ENCODE results near the gene SLC38A8. TPM values are rescaled to one million over a fixed set of nuclear protein-coding genes. Genes with fewer than 3 reads are reported as not detected.

The SLC38A8 gene
- total and polyA plus RNA-seq, 4 donors: 0.08 to 1.0 (median 0.32) TPM

DNA sequence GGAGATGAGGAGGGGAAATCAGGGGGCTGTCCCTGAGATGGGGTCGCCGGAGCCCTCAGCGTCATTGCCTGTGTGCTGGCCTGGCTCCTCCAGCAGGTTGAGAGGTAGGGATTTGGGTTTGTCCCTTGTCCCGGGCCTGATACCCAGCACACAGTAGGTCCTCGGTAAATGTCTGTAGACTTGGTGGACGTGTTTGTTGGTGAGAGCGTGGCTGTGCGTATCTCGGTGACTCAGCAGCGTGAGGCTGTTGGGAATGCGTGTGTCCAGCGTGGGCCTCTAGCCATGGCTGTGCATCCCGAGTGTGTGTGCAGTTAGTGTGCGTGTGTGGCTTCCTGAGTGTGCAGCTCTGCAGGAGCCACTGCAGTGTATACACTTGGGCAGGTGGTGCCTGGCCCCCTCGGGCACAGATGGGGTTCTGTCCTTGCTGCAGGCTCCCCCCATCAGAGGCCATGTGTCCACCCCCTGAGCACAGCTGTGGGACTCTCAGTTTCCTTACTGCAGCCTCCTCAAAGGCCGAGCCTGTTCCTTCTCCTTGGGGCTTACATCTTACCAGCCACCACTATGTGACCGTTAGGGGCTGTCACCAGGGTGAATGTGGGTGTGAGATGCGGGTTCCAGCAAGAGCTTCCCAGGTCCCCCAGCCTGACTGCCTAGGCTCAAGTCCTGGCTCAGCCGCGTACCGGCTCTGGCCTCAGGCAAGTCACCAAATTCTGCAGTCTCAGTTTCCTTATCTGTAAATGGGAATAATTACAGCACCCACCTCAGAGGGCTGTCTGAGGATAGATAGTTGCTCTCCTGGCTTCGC lies 68.8 kb downstream of the SLC38A8 start:
- Histone ChIP-seq H3K36me3 (ENCODE audit: control insufficient read depth in 4 of 4, insufficient read depth in 3 of 4, low read depth in 1 of 4, low read length in 3 of 4) (peaks cover 0 to 9% (median 3%) of the 10 kb centered on the region in 4 donors), H3K27ac (ENCODE audit: low read depth in 1 of 2, low read length in 2 of 2) (no peak overlapping the region), H3K4me3 (ENCODE audit: low read depth in 1 of 3, low read length in 3 of 3) (no peak overlapping the region), H3K9ac (ENCODE audit: low read depth in 1 of 2, low read length in 2 of 2) (no peak overlapping the region), H3K9me3 (ENCODE audit: control insufficient read depth in 4 of 4, low read length in 3 of 4) (peaks cover 0 to 3% (median under 1%) of the 10 kb centered on the region in 4 donors), H3K27me3 (ENCODE audit: control insufficient read depth in 4 of 4, insufficient read depth in 4 of 4, low read length in 3 of 4) (no peaks in the 10 kb centered on the region), H3K4me1 (ENCODE audit: control insufficient read depth in 4 of 4, insufficient read depth in 4 of 4, low read length in 3 of 4) (peaks cover 0 to 7% (median 1%) of the 10 kb centered on the region in 4 donors)
- DNase-seq (ENCODE audit: low spot score): no peak
- 89% methylated on average over 22 of the region's 22 CpGs for WGBS
- no peak for TF ChIP-seq JUND (IDR thresholded peaks at IDR 0.05)
- no peak for TF ChIP-seq EGR1 (IDR thresholded peaks at IDR 0.05; ENCODE audit: low read depth in 2 of 2)
- TF ChIP-seq RAD21 (IDR thresholded peaks at IDR 0.05): no peak
- no peak for TF ChIP-seq NR2F2 (IDR thresholded peaks at IDR 0.05)
- no peak for TF ChIP-seq GABPA (IDR thresholded peaks at IDR 0.05 in 1 of 2, conservative IDR thresholded peaks at IDR 0.05 in 1 of 2)
- no peak for TF ChIP-seq RXRA (IDR thresholded peaks at IDR 0.05)
- TF ChIP-seq, protein P1, sequence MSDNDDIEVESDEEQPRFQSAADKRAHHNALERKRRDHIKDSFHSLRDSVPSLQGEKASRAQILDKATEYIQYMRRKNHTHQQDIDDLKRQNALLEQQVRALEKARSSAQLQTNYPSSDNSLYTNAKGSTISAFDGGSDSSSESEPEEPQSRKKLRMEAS (IDR thresholded peaks at IDR 0.05): no peak
- no peak for TF ChIP-seq HNF4G (IDR thresholded peaks at IDR 0.05)
- TF ChIP-seq FOXA1 (IDR thresholded peaks at IDR 0.05): no peak
- TF ChIP-seq, protein P2, sequence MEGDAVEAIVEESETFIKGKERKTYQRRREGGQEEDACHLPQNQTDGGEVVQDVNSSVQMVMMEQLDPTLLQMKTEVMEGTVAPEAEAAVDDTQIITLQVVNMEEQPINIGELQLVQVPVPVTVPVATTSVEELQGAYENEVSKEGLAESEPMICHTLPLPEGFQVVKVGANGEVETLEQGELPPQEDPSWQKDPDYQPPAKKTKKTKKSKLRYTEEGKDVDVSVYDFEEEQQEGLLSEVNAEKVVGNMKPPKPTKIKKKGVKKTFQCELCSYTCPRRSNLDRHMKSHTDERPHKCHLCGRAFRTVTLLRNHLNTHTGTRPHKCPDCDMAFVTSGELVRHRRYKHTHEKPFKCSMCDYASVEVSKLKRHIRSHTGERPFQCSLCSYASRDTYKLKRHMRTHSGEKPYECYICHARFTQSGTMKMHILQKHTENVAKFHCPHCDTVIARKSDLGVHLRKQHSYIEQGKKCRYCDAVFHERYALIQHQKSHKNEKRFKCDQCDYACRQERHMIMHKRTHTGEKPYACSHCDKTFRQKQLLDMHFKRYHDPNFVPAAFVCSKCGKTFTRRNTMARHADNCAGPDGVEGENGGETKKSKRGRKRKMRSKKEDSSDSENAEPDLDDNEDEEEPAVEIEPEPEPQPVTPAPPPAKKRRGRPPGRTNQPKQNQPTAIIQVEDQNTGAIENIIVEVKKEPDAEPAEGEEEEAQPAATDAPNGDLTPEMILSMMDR (IDR thresholded peaks at IDR 0.05; ENCODE audit: low read depth, low read length, missing input control): no peak

DNA sequence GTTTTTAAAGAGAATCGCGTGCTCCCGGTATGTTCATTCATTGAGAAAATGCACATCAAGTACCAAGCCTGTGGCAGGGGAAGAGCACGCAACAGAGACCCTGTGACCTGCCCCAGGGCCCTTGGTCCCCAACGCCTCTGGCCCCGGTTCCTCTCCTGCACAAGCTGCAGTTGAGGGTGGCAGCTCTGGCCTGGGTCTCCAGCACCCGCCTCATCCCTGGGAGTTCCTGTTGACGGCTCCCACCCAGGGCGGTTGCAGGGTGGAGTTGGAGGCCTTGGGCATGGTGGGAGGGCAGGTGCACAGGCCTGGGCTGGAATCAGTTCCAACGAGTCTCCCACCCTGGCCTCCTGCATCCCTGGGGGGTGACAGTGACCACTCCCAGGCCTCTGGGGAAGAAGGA lies 69.5 kb downstream of the SLC38A8 start:
- WGBS: 91% methylated on average over 10 of the region's 10 CpGs
- Histone ChIP-seq H3K27ac (ENCODE audit: low read depth in 1 of 2, low read length in 2 of 2) (no peak overlapping the region), H3K27me3 (ENCODE audit: control insufficient read depth in 4 of 4, insufficient read depth in 4 of 4, low read length in 3 of 4) (no peaks in the 10 kb centered on the region), H3K4me1 (ENCODE audit: control insufficient read depth in 4 of 4, insufficient read depth in 4 of 4, low read length in 3 of 4) (peaks cover 0 to 7% (median 1%) of the 10 kb centered on the region in 4 donors), H3K9ac (ENCODE audit: low read depth in 1 of 2, low read length in 2 of 2) (no peak overlapping the region), H3K36me3 (ENCODE audit: control insufficient read depth in 4 of 4, insufficient read depth in 3 of 4, low read depth in 1 of 4, low read length in 3 of 4) (peaks cover 0 to 3% (median 1%) of the 10 kb centered on the region in 4 donors), H3K9me3 (ENCODE audit: control insufficient read depth in 4 of 4, low read length in 3 of 4) (no peaks in the 10 kb centered on the region), H3K4me3 (ENCODE audit: low read depth in 1 of 3, low read length in 3 of 3) (no peak overlapping the region)
- TF ChIP-seq RXRA (IDR thresholded peaks at IDR 0.05): no peak
- TF ChIP-seq SP1 (IDR thresholded peaks at IDR 0.05): no peak
- TF ChIP-seq, protein P3, sequence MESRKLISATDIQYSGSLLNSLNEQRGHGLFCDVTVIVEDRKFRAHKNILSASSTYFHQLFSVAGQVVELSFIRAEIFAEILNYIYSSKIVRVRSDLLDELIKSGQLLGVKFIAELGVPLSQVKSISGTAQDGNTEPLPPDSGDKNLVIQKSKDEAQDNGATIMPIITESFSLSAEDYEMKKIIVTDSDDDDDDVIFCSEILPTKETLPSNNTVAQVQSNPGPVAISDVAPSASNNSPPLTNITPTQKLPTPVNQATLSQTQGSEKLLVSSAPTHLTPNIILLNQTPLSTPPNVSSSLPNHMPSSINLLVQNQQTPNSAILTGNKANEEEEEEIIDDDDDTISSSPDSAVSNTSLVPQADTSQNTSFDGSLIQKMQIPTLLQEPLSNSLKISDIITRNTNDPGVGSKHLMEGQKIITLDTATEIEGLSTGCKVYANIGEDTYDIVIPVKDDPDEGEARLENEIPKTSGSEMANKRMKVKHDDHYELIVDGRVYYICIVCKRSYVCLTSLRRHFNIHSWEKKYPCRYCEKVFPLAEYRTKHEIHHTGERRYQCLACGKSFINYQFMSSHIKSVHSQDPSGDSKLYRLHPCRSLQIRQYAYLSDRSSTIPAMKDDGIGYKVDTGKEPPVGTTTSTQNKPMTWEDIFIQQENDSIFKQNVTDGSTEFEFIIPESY (IDR thresholded peaks at IDR 0.05): no peak
- TF ChIP-seq, protein P4, sequence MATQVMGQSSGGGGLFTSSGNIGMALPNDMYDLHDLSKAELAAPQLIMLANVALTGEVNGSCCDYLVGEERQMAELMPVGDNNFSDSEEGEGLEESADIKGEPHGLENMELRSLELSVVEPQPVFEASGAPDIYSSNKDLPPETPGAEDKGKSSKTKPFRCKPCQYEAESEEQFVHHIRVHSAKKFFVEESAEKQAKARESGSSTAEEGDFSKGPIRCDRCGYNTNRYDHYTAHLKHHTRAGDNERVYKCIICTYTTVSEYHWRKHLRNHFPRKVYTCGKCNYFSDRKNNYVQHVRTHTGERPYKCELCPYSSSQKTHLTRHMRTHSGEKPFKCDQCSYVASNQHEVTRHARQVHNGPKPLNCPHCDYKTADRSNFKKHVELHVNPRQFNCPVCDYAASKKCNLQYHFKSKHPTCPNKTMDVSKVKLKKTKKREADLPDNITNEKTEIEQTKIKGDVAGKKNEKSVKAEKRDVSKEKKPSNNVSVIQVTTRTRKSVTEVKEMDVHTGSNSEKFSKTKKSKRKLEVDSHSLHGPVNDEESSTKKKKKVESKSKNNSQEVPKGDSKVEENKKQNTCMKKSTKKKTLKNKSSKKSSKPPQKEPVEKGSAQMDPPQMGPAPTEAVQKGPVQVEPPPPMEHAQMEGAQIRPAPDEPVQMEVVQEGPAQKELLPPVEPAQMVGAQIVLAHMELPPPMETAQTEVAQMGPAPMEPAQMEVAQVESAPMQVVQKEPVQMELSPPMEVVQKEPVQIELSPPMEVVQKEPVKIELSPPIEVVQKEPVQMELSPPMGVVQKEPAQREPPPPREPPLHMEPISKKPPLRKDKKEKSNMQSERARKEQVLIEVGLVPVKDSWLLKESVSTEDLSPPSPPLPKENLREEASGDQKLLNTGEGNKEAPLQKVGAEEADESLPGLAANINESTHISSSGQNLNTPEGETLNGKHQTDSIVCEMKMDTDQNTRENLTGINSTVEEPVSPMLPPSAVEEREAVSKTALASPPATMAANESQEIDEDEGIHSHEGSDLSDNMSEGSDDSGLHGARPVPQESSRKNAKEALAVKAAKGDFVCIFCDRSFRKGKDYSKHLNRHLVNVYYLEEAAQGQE (IDR thresholded peaks at IDR 0.05): no peak
- no peak for TF ChIP-seq FOXA1 (IDR thresholded peaks at IDR 0.05)
- TF ChIP-seq, protein P1 (IDR thresholded peaks at IDR 0.05): no peak
- TF ChIP-seq, protein P5, sequence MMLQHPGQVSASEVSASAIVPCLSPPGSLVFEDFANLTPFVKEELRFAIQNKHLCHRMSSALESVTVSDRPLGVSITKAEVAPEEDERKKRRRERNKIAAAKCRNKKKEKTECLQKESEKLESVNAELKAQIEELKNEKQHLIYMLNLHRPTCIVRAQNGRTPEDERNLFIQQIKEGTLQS (IDR thresholded peaks at IDR 0.05): no peak
- no peak for TF ChIP-seq EGR1 (IDR thresholded peaks at IDR 0.05; ENCODE audit: low read depth in 2 of 2)
- no peak for DNase-seq (ENCODE audit: low spot score)

Measured in liver (tissue), 9 donors.